Fibroblast of villous mesenchyme (primary cell): ENCODE data around the gene STH. TPM values are rescaled to one million over a fixed set of nuclear protein-coding genes. Genes with fewer than 3 reads are reported as not detected.

Experiments used
- DNase-seq: peaks from one replicate; pipeline ENCODE4 v3.0.0-alpha.2; 2010; ENCODE audit warnings: low read depth
- H3K4me3 ChIP-seq: 2 replicates; pipeline ENCODE4 v1.5.1; 2011; ENCODE audit warnings: low read depth, mild to moderate bottlenecking, low read length
- CTCF ChIP-seq: IDR thresholded peaks from 2 replicates; pipeline ENCODE4 v1.5.1; 2012; ENCODE audit warnings: low read depth, mild to moderate bottlenecking, low read length; ENCODE audit not compliant: insufficient read depth
- total RNA-seq: library from RNA; depleted of rRNA; stranded (reverse); fragments of >200 nt; gene quantifications from 2 replicates; pipeline ENCODE4 v1.2.3, GENCODE V29; 2012

The STH gene
- total RNA-seq, 1 donor: not detected

GRCh38 chr17:46025060-46025459 is 26.0 kb downstream of the STH start:
- no peak overlapping the region for H3K4me3 ChIP-seq
- DNase-seq: no peak
- TF ChIP-seq CTCF: no peak

- TF ChIP-seq CTCF: no peak
- no peak for DNase-seq
- no peak overlapping the region for H3K4me3 ChIP-seq
Measured at GRCh38 chr17:46025510-46026165, 26.6 kb downstream of the STH start.

GRCh38 chr17:46026166-46027047 is 27.4 kb downstream of the STH start:
- TF ChIP-seq CTCF: no peak
- H3K4me3 ChIP-seq: no peak overlapping the region
- DNase-seq: no peak

GRCh38 chr17:46027048-46027975 is 28.3 kb downstream of the STH start:
- no peak for DNase-seq
- TF ChIP-seq CTCF: no peak
- no peak overlapping the region for H3K4me3 ChIP-seq

GRCh38 chr17:46027976-46028325 is 28.9 kb downstream of the STH start:
- H3K4me3 ChIP-seq: no peak overlapping the region
- DNase-seq: no peak
- no peak for TF ChIP-seq CTCF

- no peak overlapping the region for H3K4me3 ChIP-seq
- no peak for DNase-seq
- TF ChIP-seq CTCF: no peak
Measured at GRCh38 chr17:46028374-46028773, 29.3 kb downstream of the STH start.
